HEK293 (cell line): Measurements from ENCODE around the gene CYP2B6.
"Not testable (repeated sequence)": the region's sequence is repeated elsewhere in the genome, so short reads cannot be mapped to it uniquely, and the experiment has no call there.

Source experiments
- CTCF ChIA-PET: fragments of 350-600 bp; formaldehyde crosslinking; extraction: SDS; loops from one replicate; lab custom pipeline; 2021; ENCODE audit warnings: antibody characterized with exemption; lab: Yijun Ruan, JAX
- POLR2A ChIA-PET: fragments of 300-600 bp; formaldehyde crosslinking; extraction: SDS; loops from one replicate; lab custom pipeline; 2020; ENCODE audit warnings: antibody characterized with exemption, inconsistent platforms; lab: Yijun Ruan, JAX
- H3K27ac ChIP-seq: fragments of 200-500 bp; sonication (Bioruptor generic); 2 replicates; pipeline ENCODE4 v1.5.1; 2014; ENCODE audit warnings: low read depth, low read length, control low read depth, inconsistent platforms; ENCODE audit errors: extremely low read depth
- H3K36me3 ChIP-seq, 2 experiments: fragments of 200-500 bp in 1 of 2; sonication (Bioruptor generic) in 1 of 2; 1 replicate in 1 of 2; 2 replicates in 1 of 2; pipeline ENCODE4 v1.5.1; 2014 to 2017; ENCODE audit warnings: inconsistent platforms in 2 of 2, low read length in 2 of 2; ENCODE audit not compliant: control insufficient read depth in 2 of 2, insufficient read depth in 1 of 2
- H3K4me1 ChIP-seq: fragments of 200-500 bp; sonication (Bioruptor generic); 2 replicates; pipeline ENCODE4 v1.5.1; 2014; ENCODE audit warnings: mild to moderate bottlenecking, low read length, inconsistent platforms; ENCODE audit not compliant: control insufficient read depth, insufficient read depth
- H3K4me3 ChIP-seq: 2 replicates; pipeline ENCODE4 v1.5.1; 2011; ENCODE audit warnings: low read depth, mild to moderate bottlenecking, control low read depth, low read length, moderate library complexity
- H3K9me3 ChIP-seq: fragments of 200-500 bp; sonication (Bioruptor generic); 2 replicates; pipeline ENCODE4 v1.5.1; 2014; ENCODE audit warnings: low read depth, low read length, inconsistent platforms; ENCODE audit not compliant: control insufficient read depth, insufficient read depth
- EGR2 ChIP-seq: fragments of 450-650 bp; formaldehyde crosslinking; IDR thresholded peaks from 2 replicates; pipeline ENCODE4 v1.5.1; 2016; ENCODE audit warnings: low read depth, missing biosample characterization, missing genetic modification characterization
- FEZF1 ChIP-seq: fragments of 450-650 bp; formaldehyde crosslinking; IDR thresholded peaks from 2 replicates; pipeline ENCODE4 v1.5.1; 2016; ENCODE audit warnings: missing biosample characterization, missing genetic modification characterization
- GLIS1 ChIP-seq: fragments of 450-650 bp; formaldehyde crosslinking; IDR thresholded peaks from 2 replicates; pipeline ENCODE4 v1.5.1; 2016; ENCODE audit warnings: missing biosample characterization, missing genetic modification characterization
- MEIS1 ChIP-seq: sonication (generic); formaldehyde crosslinking; IDR thresholded peaks from 2 replicates; pipeline ENCODE4 v1.8.1; 2022; ENCODE audit warnings: missing genetic modification reagents, mild to moderate bottlenecking, borderline replicate concordance
- OSR2 ChIP-seq: fragments of 450-650 bp; formaldehyde crosslinking; IDR thresholded peaks from 2 replicates; pipeline ENCODE4 v1.5.1; 2016; ENCODE audit warnings: missing biosample characterization, missing genetic modification characterization
- SCRT2 ChIP-seq: fragments of 450-650 bp; formaldehyde crosslinking; IDR thresholded peaks from 2 replicates; pipeline ENCODE4 v1.5.1; 2016; ENCODE audit warnings: missing biosample characterization, missing genetic modification characterization
- ZBTB10 ChIP-seq: fragments of 450-650 bp; formaldehyde crosslinking; IDR thresholded peaks from 2 replicates; pipeline ENCODE4 v1.5.1; 2016; ENCODE audit warnings: missing biosample characterization, missing genetic modification characterization
- ZEB2 ChIP-seq: fragments of 450-650 bp; formaldehyde crosslinking; IDR thresholded peaks from 2 replicates; pipeline ENCODE4 v1.5.1; 2016; ENCODE audit warnings: missing biosample characterization, missing genetic modification characterization
- ZNF133 ChIP-seq: fragments of 450-650 bp; formaldehyde crosslinking; IDR thresholded peaks from 2 replicates; pipeline ENCODE4 v1.5.1; 2016; ENCODE audit warnings: missing biosample characterization, missing genetic modification characterization
- ZNF169 ChIP-seq: fragments of 450-650 bp; formaldehyde crosslinking; IDR thresholded peaks from 2 replicates; pipeline ENCODE4 v1.5.1; 2016; ENCODE audit warnings: missing biosample characterization, missing genetic modification characterization
- ZNF18 ChIP-seq: fragments of 450-650 bp; formaldehyde crosslinking; IDR thresholded peaks from 2 replicates; pipeline ENCODE4 v1.5.1; 2016; ENCODE audit warnings: missing biosample characterization, missing genetic modification characterization
- ZNF2 ChIP-seq: fragments of 450-650 bp; formaldehyde crosslinking; IDR thresholded peaks from 2 replicates; pipeline ENCODE4 v1.5.1; 2016; ENCODE audit warnings: missing biosample characterization, missing genetic modification characterization
- ZNF221 ChIP-seq: fragments of 450-650 bp; formaldehyde crosslinking; IDR thresholded peaks from 2 replicates; pipeline ENCODE4 v1.5.1; 2017; ENCODE audit warnings: missing biosample characterization, missing genetic modification characterization, borderline replicate concordance
- ZNF248 ChIP-seq: fragments of 450-650 bp; formaldehyde crosslinking; IDR thresholded peaks from 2 replicates; pipeline ENCODE4 v1.5.1; 2017; ENCODE audit warnings: missing biosample characterization, missing genetic modification characterization
- ZNF341 ChIP-seq: fragments of 450-650 bp; formaldehyde crosslinking; IDR thresholded peaks from 2 replicates; pipeline ENCODE4; 2016; ENCODE audit warnings: low read depth, missing biosample characterization, missing genetic modification characterization
- ZNF350 ChIP-seq: fragments of 450-650 bp; formaldehyde crosslinking; IDR thresholded peaks from 2 replicates; pipeline ENCODE4 v1.5.0; 2017; ENCODE audit warnings: missing biosample characterization, mild to moderate bottlenecking, missing genetic modification characterization
- ZNF416 ChIP-seq: fragments of 450-650 bp; formaldehyde crosslinking; IDR thresholded peaks from 2 replicates; pipeline ENCODE4 v1.5.1; 2016; ENCODE audit warnings: missing biosample characterization, missing genetic modification characterization
- ZNF433 ChIP-seq: fragments of 450-650 bp; formaldehyde crosslinking; IDR thresholded peaks from 2 replicates; pipeline ENCODE4 v1.5.1; 2016; ENCODE audit warnings: missing biosample characterization, missing genetic modification characterization, low read depth
- ZNF626 ChIP-seq: fragments of 450-650 bp; sonication (Bioruptor Pico); formaldehyde crosslinking; IDR thresholded peaks from 2 replicates; pipeline ENCODE4 v1.5.1; 2018; ENCODE audit warnings: missing biosample characterization, missing genetic modification characterization, inconsistent platforms
- ZNF701 ChIP-seq: fragments of 450-650 bp; formaldehyde crosslinking; IDR thresholded peaks from 2 replicates; pipeline ENCODE4 v1.5.1; 2016; ENCODE audit warnings: missing biosample characterization, missing genetic modification characterization
- ZNF768 ChIP-seq: fragments of 450-650 bp; formaldehyde crosslinking; IDR thresholded peaks from 2 replicates; pipeline ENCODE4 v1.5.1; 2018; ENCODE audit warnings: missing biosample characterization, mild to moderate bottlenecking, missing genetic modification characterization
- ZSCAN30 ChIP-seq: fragments of 450-650 bp; IDR thresholded peaks from 2 replicates; pipeline ENCODE4 v1.5.1; 2018; ENCODE audit warnings: missing biosample characterization, mild to moderate bottlenecking, missing genetic modification characterization, moderate library complexity
- TF ChIP-seq, protein P1 (sequence below): fragments of 450-650 bp; formaldehyde crosslinking; IDR thresholded peaks from 2 replicates; pipeline ENCODE4 v1.5.1; 2017; ENCODE audit warnings: missing biosample characterization, missing genetic modification characterization

Gene CYP2B6

DNA sequence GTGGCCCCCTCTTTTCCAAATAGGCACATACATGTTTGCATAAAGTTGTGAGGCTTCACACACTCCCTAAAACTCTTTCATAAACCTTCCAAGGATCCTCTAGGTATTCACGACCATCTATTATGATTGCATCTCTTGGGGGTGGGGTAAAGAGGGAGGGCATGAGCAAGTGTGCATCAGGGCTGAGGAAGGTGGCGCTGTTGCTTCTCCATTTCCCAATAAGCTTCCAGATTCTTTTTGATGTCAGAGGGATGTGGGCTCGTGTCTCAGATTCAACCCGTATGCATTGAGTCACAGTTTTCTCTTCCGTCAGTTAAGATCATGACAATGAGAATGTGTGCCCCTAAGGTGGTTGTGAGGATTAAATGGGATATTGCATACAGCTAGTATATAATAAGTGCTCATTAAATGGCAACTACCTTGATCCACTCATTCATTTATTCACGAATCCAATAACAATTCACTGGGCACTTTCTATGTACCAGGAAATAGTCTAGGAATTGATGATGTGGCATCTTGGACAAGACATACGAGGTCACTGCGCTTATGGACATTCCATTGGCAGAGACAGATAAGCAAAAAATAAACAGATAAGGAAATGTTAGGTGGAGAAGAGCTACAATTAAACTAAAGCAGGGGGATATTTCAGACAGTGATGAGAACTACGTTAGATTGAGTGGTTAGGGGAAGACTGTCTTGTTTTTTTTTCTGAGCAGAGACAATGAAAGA lies 10.3 kb downstream of the CYP2B6 start:
- H3K27ac ChIP-seq, result no peak overlapping the region
- no peaks in the 10 kb centered on the region for H3K36me3 ChIP-seq
- no peak overlapping the region for H3K4me3 ChIP-seq
- CTCF ChIA-PET, result interaction anchor here (0.6 to 1.7 kb wide), 10 partner anchors 14 to 1440 kb away, joined by 3 to 4 read pairs (median 3); no protein-coding TSS in a partner anchor
- POLR2A ChIA-PET, result no interaction called here
- TF ChIP-seq ZNF350 (tag by site-specific recombination) (no peak), GLIS1 (no peak), ZNF626 (tag by site-specific recombination) (no peak), SCRT2 (no peak), ZNF416 (tag by site-specific recombination) (no peak), ZEB2 (tag by site-specific recombination) (no peak), ZNF248 (no peak), ZNF133 (no peak), OSR2 (no peak), ZNF701 (tag by site-specific recombination) (no peak), ZNF433 (tag by site-specific recombination) (no peak), ZNF18 (no peak), EGR2 (tag by site-specific recombination) (no peak), ZNF169 (no peak), FEZF1 (no peak)
- TF ChIP-seq, protein P1, sequence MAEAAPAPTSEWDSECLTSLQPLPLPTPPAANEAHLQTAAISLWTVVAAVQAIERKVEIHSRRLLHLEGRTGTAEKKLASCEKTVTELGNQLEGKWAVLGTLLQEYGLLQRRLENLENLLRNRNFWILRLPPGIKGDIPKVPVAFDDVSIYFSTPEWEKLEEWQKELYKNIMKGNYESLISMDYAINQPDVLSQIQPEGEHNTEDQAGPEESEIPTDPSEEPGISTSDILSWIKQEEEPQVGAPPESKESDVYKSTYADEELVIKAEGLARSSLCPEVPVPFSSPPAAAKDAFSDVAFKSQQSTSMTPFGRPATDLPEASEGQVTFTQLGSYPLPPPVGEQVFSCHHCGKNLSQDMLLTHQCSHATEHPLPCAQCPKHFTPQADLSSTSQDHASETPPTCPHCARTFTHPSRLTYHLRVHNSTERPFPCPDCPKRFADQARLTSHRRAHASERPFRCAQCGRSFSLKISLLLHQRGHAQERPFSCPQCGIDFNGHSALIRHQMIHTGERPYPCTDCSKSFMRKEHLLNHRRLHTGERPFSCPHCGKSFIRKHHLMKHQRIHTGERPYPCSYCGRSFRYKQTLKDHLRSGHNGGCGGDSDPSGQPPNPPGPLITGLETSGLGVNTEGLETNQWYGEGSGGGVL (tag by site-specific recombination), result no peak
- TF ChIP-seq, all 188 proteins: peak for 0
- H3K9me3 ChIP-seq, result no peaks in the 10 kb centered on the region
- no peaks in the 10 kb centered on the region for H3K4me1 ChIP-seq

DNA sequence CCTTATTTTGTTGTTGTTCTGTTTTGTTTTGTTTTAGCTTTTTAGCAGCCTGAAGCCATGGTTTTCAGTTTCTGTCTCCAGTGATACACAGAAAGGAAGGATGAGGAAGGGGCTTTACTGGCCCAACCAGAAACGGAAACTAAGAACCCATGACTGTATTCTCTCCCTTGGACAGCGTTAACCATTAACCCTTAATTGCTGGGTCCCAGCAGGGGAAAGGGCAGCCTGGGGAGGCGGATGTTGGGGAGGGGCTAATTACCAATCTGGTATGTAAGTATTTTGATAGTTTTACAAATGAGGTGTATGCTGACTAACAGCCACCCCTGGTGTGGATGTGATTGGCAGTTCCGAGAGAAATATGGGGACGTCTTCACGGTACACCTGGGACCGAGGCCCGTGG lies 12.6 kb downstream of the CYP2B6 start:
- H3K36me3 ChIP-seq, POLR2A ChIA-PET, H3K4me1 ChIP-seq, H3K4me3 ChIP-seq, H3K9me3 ChIP-seq, H3K27ac ChIP-seq: not testable (repeated sequence)
- CTCF ChIA-PET, result interaction anchor here (1.5 kb wide), 1 partner anchor 29 kb away, joined by 5 read pairs; no protein-coding TSS in a partner anchor

DNA sequence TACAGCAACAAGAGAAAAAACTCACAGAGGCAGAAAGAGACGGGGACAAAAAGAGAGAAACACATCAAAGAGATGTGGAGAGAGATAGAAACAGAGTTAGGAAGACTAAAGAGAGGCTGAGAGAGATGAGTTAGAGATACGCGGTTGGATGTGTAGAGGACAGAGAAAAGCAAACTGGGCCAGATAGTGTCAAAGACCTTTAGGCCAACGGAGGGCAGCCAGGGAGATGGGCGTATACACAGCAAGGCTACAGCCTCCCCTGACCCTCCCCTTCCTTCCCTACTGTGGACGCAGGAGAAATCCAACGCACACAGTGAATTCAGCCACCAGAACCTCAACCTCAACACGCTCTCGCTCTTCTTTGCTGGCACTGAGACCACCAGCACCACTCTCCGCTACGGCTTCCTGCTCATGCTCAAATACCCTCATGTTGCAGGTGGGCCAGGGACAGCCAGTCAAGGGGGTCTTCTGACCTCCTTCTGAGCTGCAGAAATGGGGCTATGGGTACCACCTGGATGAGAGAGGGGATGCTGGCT lies 18.7 kb downstream of the CYP2B6 start:
- H3K4me3 ChIP-seq, result no peak overlapping the region
- H3K27ac ChIP-seq, result no peak overlapping the region
- H3K9me3 ChIP-seq, result no peaks in the 10 kb centered on the region; the same call in 1 of the 2 replicates
- no peaks in the 10 kb centered on the region for H3K36me3 ChIP-seq
- no peaks in the 10 kb centered on the region for H3K4me1 ChIP-seq
- POLR2A ChIA-PET, result no interaction called here
- CTCF ChIA-PET, result no interaction called here
- TF ChIP-seq ZNF221 (no peak), ZNF341 (tag by site-specific recombination) (no peak), ZNF701 (tag by site-specific recombination) (no peak), ZBTB10 (tag by site-specific recombination) (no peak), ZNF768 (no peak), MEIS1 (CRISPR knock-in tag) (no peak), ZNF133 (no peak), ZNF2 (tag by site-specific recombination) (no peak), ZSCAN30 (tag by site-specific recombination) (no peak), EGR2 (tag by site-specific recombination) (no peak)
